HCT116 (cell line): ENCODE measurements around the gene TNC. TPM values are rescaled to one million over a fixed set of nuclear protein-coding genes. Genes with fewer than 3 reads are reported as not detected.

Source experiments
- ATAC-seq: fragments of 200-7000 bp; cut with Tn5 transposase; 2 replicates; pipeline ENCODE4 v1.9.1; 2020; ENCODE audit warnings: mild to moderate bottlenecking, moderate library complexity
- BruUV-seq: library from RNA; stranded (reverse); fragments of 400-500 nt; replicated peaks from 2 replicates; lab custom pipeline; 2021; lab: Mats Ljungman, UMichigan
- CTCF ChIA-PET: fragments of 300-600 bp; sonication (Branson Sonifier 250); formaldehyde crosslinking; loops from one replicate; lab custom pipeline; 2021; ENCODE audit warnings: antibody characterized with exemption; lab: Charles Lee
- POLR2A ChIA-PET: fragments of 300-600, 350-600 bp; sonication (Branson Sonifier 250); formaldehyde crosslinking; loops from one replicate; lab custom pipeline; 2021; ENCODE audit warnings: antibody characterized with exemption; lab: Charles Lee
- RAD21 ChIA-PET, 2 experiments: fragments of 300-600 bp; sonication (Branson Sonifier 250); formaldehyde crosslinking; loops; one replicate each; lab custom pipeline; 2023; ENCODE audit warnings: low total read pairs in 2 of 2; ENCODE audit not compliant: uncharacterized antibody in 2 of 2, unreplicated experiment in 2 of 2, low non-redundant PET in 1 of 2; lab: Charles Lee
- DNase-seq: peaks from one replicate; pipeline ENCODE4 v3.0.0-alpha.2; 2010; ENCODE audit warnings: low read depth, low spot score
- H2AFZ ChIP-seq: fragments of 200-600 bp; shearing (Covaris generic), sonication (generic); 2 replicates; pipeline ENCODE4 v1.6.1; 2017; ENCODE audit warnings: low read depth, mixed run types, mixed read lengths, antibody characterized with exemption, low read length; ENCODE audit not compliant: poor library complexity, severe bottlenecking
- H3K27ac ChIP-seq: 2 replicates; pipeline ENCODE4 v1.5.1; 2012; ENCODE audit warnings: low read depth, low read length
- H3K27me3 ChIP-seq: fragments of 200-600 bp; sonication (generic); 2 replicates; pipeline ENCODE4 v1.6.1; 2016; ENCODE audit warnings: mixed run types, low read length, mixed read lengths; ENCODE audit not compliant: insufficient read depth
- H3K36me3 ChIP-seq, 2 experiments: fragments of 200-500 bp in 1 of 2; fragments of 200-600 bp in 1 of 2; sonication (Bioruptor generic) in 1 of 2; sonication (generic) in 1 of 2; 2 replicates each; pipeline versions ENCODE4 v1.5.1 to v1.6.1; 2014 to 2016; ENCODE audit warnings: low read length in 2 of 2, inconsistent platforms in 1 of 2, mixed read lengths in 1 of 2, mixed run types in 1 of 2; ENCODE audit not compliant: insufficient read depth in 2 of 2, control insufficient read depth in 1 of 2
- H3K4me1 ChIP-seq, 2 experiments: fragments of 200-600 bp in 1 of 2; sonication (generic) in 1 of 2; 2 replicates each; pipeline versions ENCODE4 v1.5.1 to v1.6.1; 2012 to 2017; ENCODE audit warnings: low read length in 2 of 2, inconsistent platforms in 1 of 2, mild to moderate bottlenecking in 1 of 2, mixed read lengths in 1 of 2, mixed run types in 1 of 2, moderate library complexity in 1 of 2; ENCODE audit not compliant: insufficient read depth in 2 of 2, control insufficient read depth in 1 of 2
- H3K4me2 ChIP-seq: fragments of 200-600 bp; sonication (generic); 2 replicates; pipeline ENCODE4 v1.6.1; 2017; ENCODE audit warnings: mixed run types, low read length, mixed read lengths
- H3K4me3 ChIP-seq, 2 experiments: fragments of 200-600 bp in 1 of 2; sonication (generic) in 1 of 2; replicated peaks in 1 of 2; 2 replicates each; pipeline ENCODE4 v1.5.1; 2011 to 2016; ENCODE audit warnings: low read length in 2 of 2, control low read depth in 1 of 2, low read depth in 1 of 2, mild to moderate bottlenecking in 1 of 2, mixed read lengths in 1 of 2, mixed run types in 1 of 2
- H3K79me2 ChIP-seq: fragments of 200-600 bp; sonication (generic); 2 replicates; pipeline ENCODE4 v1.6.1; 2017; ENCODE audit warnings: mild to moderate bottlenecking, mixed run types, low read length, moderate library complexity, mixed read lengths; ENCODE audit not compliant: insufficient read depth
- H3K9ac ChIP-seq: fragments of 200-600 bp; sonication (generic); 2 replicates; pipeline ENCODE4 v1.6.1; 2016; ENCODE audit warnings: low read length, mixed read lengths
- H3K9me2 ChIP-seq: fragments of 200-600 bp; sonication (generic), shearing (Covaris generic); 2 replicates; pipeline ENCODE4 v1.6.1; 2017; ENCODE audit warnings: mixed run types, mild to moderate bottlenecking, moderate library complexity; ENCODE audit not compliant: insufficient read depth
- H3K9me3 ChIP-seq, 2 experiments: fragments of 200-500 bp in 1 of 2; fragments of 200-600 bp in 1 of 2; sonication (Bioruptor generic) in 1 of 2; sonication (generic) in 1 of 2; 2 replicates each; pipeline ENCODE4 v1.6.1; 2014 to 2017; ENCODE audit warnings: low read length in 2 of 2, mixed read lengths in 2 of 2, inconsistent platforms in 1 of 2, low read depth in 1 of 2, mild to moderate bottlenecking in 1 of 2, mixed run types in 1 of 2, moderate library complexity in 1 of 2; ENCODE audit not compliant: control insufficient read depth in 1 of 2, insufficient read depth in 1 of 2
- H4K20me1 ChIP-seq: fragments of 200-600 bp; sonication (generic), shearing (Covaris generic); 2 replicates; pipeline ENCODE4 v1.6.1; 2017; ENCODE audit warnings: mixed run types, mild to moderate bottlenecking, moderate library complexity; ENCODE audit not compliant: insufficient read depth
- CBX3 ChIP-seq: IDR thresholded peaks from 2 replicates; pipeline ENCODE4 v1.6.1; 2012; ENCODE audit warnings: low read depth
- CEBPB ChIP-seq: IDR thresholded peaks from 2 replicates; pipeline ENCODE4 v1.6.1; 2012; ENCODE audit warnings: low read depth
- CTCF ChIP-seq, 3 experiments: fragments of 200-600 bp in 1 of 3; sonication (generic) in 1 of 3; IDR thresholded peaks in 2 of 3; conservative IDR thresholded peaks in 1 of 3; 2 replicates each; pipeline ENCODE4 v1.5.1; 2012 to 2017; ENCODE audit warnings: low read depth in 2 of 3, low read length in 2 of 3, antibody characterized with exemption in 1 of 3, borderline replicate concordance in 1 of 3, control low read depth in 1 of 3, mild to moderate bottlenecking in 1 of 3, mixed read lengths in 1 of 3, mixed run types in 1 of 3, moderate library complexity in 1 of 3; ENCODE audit not compliant: insufficient read depth in 1 of 3
- EGR1 ChIP-seq: IDR thresholded peaks from 2 replicates; pipeline ENCODE4 v1.6.1; 2012; ENCODE audit warnings: low read depth
- ELF1 ChIP-seq: IDR thresholded peaks from 2 replicates; pipeline ENCODE4 v1.6.1; 2012; ENCODE audit warnings: low read depth, borderline replicate concordance
- EZH2phosphoT487 ChIP-seq: fragments of 200-600 bp; IDR thresholded peaks from 2 replicates; pipeline ENCODE4 v1.6.1; 2018; ENCODE audit warnings: antibody characterized with exemption, borderline replicate concordance
- FOSL1 ChIP-seq: IDR thresholded peaks from 2 replicates; pipeline ENCODE4 v1.6.1; 2012; ENCODE audit warnings: low read depth
- POLR2A ChIP-seq: IDR thresholded peaks from 2 replicates; pipeline ENCODE4 v1.7.0; 2011; ENCODE audit warnings: borderline replicate concordance; ENCODE audit not compliant: insufficient read depth, insufficient read length; ENCODE audit errors: extremely low read depth
- RAD21 ChIP-seq: IDR thresholded peaks from 2 replicates; pipeline ENCODE4 v1.6.1; 2012; ENCODE audit warnings: low read depth, mild to moderate bottlenecking
- REST ChIP-seq: IDR thresholded peaks from 2 replicates; pipeline ENCODE4 v1.6.1; 2012; ENCODE audit warnings: low read depth
- YY1 ChIP-seq: IDR thresholded peaks from 2 replicates; pipeline ENCODE4 v1.6.1; 2011; ENCODE audit warnings: low read length, low read depth, moderate library complexity, mild to moderate bottlenecking; ENCODE audit not compliant: insufficient replicate concordance; ENCODE audit errors: extremely low read depth
- ZBTB33 ChIP-seq: IDR thresholded peaks from 2 replicates; pipeline ENCODE4 v1.6.1; 2011; ENCODE audit warnings: mild to moderate bottlenecking, low read length, moderate library complexity; ENCODE audit not compliant: insufficient replicate concordance; ENCODE audit errors: extremely low read depth
- ZFX ChIP-seq: fragments of 450-650 bp; IDR thresholded peaks from 2 replicates; pipeline ENCODE4 v1.6.1; 2017
- intact Hi-C: fragments of 100-400 bp; cut with micrococcal nuclease; formaldehyde crosslinking; loops from 2 replicates; pipeline ENCODE4 v1.10.0; 2022
- total RNA-seq: library from RNA; stranded (reverse); gene quantifications from one replicate; pipeline ENCODE4 v1.2.1, GENCODE V29; 2021; ENCODE audit not compliant: unreplicated experiment

Gene TNC
- total RNA-seq, 1 experiment from 2014 or later, result 0.49 TPM

- TF ChIP-seq CTCF (IDR thresholded peaks at IDR 0.05 in 2 of 3, conservative IDR thresholded peaks at IDR 0.05 in 1 of 3; ENCODE audit: borderline replicate concordance in 1 of 3, insufficient read depth in 1 of 3, low read depth in 2 of 3, low read length in 2 of 3), result no peak
- no peak for TF ChIP-seq REST
- no peak for TF ChIP-seq CBX3
Measured at GRCh38 chr9:115154617-115155016, 36.7 kb upstream of the TNC start (continued).

GRCh38 chr9:115152281-115152820 is 34.4 kb upstream of the TNC start:
- no TSS peak for BruUV-seq
- CTCF ChIA-PET, result interaction anchor here (0.6 kb wide), 1 partner anchor 69 kb away, joined by 4 read pairs; no protein-coding TSS in a partner anchor
- TF ChIP-seq CBX3 (no peak), FOSL1 (no peak), CEBPB (no peak), POLR2A (no peak), EZH2phosphoT487 (no peak), REST (no peak), ELF1 (no peak), EGR1 (no peak), YY1 (no peak), ZFX (no peak), RAD21 (no peak), ZBTB33 (no peak)

More at GRCh38 chr9:115152281-115152820, 34.4 kb upstream of the TNC start:
- ChIA-PET POLR2A (no interaction called here), RAD21 (no interaction called here)
- Histone ChIP-seq H3K36me3 (no peaks in the 10 kb centered on the region), H3K9me3 (no peaks in the 10 kb centered on the region), H3K27me3 (no peaks in the 10 kb centered on the region), H3K9ac (no peak overlapping the region), H3K27ac (no peak overlapping the region), H3K4me3 (no peak overlapping the region), H3K4me2 (no peak overlapping the region), H3K9me2 (0 out of 2 replicates have a peak, but pooled peaks cover 3% of the 10 kb centered on the region), H3K4me1 (peaks cover 10 to 11% of the 10 kb centered on the region in 2 experiments), H3K79me2 (no peaks in the 10 kb centered on the region), H2AFZ (no peak overlapping the region), H4K20me1 (no peaks in the 10 kb centered on the region)
- ATAC-seq (no peak), DNase-seq (no peak)
- intact Hi-C loops, result no loop called here
